ENCODE measurements around the gene SOCS7.

Gene SOCS7

DNA sequence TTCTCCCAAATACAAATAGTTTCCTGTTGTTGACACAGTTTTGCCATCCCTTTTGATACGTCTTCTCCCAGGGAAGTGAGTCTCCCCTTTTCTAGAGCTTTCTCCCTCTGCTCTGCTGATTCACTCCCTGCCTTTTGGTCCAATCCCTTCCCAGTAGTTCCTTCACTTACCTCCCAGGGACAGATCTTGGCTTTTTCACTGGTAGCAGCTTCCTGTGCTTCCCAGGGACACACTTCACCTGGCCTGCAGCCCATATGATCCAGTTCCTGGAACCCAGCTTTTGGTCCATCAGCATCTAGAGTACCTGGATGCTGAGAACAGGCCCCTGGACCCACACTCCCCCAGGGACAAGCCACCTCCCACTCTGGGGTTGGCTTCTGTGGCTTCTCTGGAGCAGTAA, 23.7 kb upstream of the SOCS7 start:
- H3K4me1 ChIP-seq (ENCODE audit: control insufficient read depth, low read depth, low read length) = peaks cover 10% of the 10 kb centered on the region
- H3K9me3 ChIP-seq (ENCODE audit: control insufficient read depth, low read depth, low read length) = no peaks in the 10 kb centered on the region
- no peak overlapping the region for H3K27ac ChIP-seq (ENCODE audit: low read length)
- H3K36me3 ChIP-seq (ENCODE audit: control insufficient read depth, low read depth, low read length) = peaks cover 5% of the 10 kb centered on the region
- H3K4me3 ChIP-seq (ENCODE audit: low read length) = no peak overlapping the region
- no peaks in the 10 kb centered on the region for H3K27me3 ChIP-seq (ENCODE audit: control insufficient read depth, insufficient read depth, low read length)
- H3K9ac ChIP-seq (ENCODE audit: low read length) = no peak overlapping the region

DNA sequence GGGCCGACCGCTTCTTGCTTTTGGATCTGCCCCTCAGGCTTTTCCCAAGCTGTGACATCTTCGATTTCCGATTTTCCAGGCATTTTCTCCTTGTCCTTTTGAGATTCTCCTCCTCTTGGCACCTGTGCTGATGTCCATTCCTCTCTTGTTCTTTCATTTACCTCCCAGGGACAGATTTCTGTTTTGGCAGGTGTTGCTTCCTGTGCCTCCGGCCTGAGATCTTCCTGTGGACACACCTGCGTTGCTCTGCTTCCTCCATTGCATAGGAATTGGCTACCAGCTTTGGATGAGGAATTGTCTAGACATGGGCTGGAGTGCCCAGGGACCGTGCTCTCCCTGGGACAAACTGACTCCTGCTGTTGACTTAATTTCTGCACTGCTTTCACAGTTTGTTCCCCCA, 23.0 kb upstream of the SOCS7 start:
- Histone ChIP-seq H3K27ac (ENCODE audit: low read length) (no peak overlapping the region), H3K36me3 (ENCODE audit: control insufficient read depth, low read depth, low read length) (peaks cover 3% of the 10 kb centered on the region), H3K27me3 (ENCODE audit: control insufficient read depth, insufficient read depth, low read length) (no peaks in the 10 kb centered on the region), H3K4me1 (ENCODE audit: control insufficient read depth, low read depth, low read length) (peaks cover 10% of the 10 kb centered on the region), H3K9me3 (ENCODE audit: control insufficient read depth, low read depth, low read length) (no peaks in the 10 kb centered on the region), H3K9ac (ENCODE audit: low read length) (no peak overlapping the region), H3K4me3 (ENCODE audit: low read length) (no peak overlapping the region)

DNA sequence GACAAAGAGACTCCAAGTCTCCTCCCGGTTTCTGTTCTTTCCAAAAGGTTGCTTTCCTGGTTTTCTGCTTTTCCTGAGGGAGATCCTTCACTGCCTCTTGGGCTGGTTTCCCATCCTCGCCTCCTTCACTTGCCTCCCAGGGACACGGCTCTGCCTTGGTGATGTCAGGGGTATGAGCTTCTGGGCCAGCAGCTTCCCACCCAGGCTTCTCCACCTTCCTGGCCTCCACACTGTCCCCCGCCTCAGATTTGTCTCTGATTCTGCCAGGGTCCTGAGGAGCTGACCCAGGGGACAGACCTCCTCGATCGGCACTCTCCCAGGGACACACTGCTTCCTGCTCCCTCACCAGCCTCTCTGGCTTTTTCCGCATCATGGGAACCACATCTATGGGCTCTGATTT, 22.4 kb upstream of the SOCS7 start:
- H3K9ac ChIP-seq (ENCODE audit: low read length) = no peak overlapping the region
- H3K27me3 ChIP-seq (ENCODE audit: control insufficient read depth, insufficient read depth, low read length) = no peaks in the 10 kb centered on the region
- no peaks in the 10 kb centered on the region for H3K9me3 ChIP-seq (ENCODE audit: control insufficient read depth, low read depth, low read length)
- no peak overlapping the region for H3K27ac ChIP-seq (ENCODE audit: low read length)
- no peak overlapping the region for H3K4me3 ChIP-seq (ENCODE audit: low read length)
- H3K4me1 ChIP-seq (ENCODE audit: control insufficient read depth, low read depth, low read length) = peaks cover 10% of the 10 kb centered on the region
- no peaks in the 10 kb centered on the region for H3K36me3 ChIP-seq (ENCODE audit: control insufficient read depth, low read depth, low read length)

DNA sequence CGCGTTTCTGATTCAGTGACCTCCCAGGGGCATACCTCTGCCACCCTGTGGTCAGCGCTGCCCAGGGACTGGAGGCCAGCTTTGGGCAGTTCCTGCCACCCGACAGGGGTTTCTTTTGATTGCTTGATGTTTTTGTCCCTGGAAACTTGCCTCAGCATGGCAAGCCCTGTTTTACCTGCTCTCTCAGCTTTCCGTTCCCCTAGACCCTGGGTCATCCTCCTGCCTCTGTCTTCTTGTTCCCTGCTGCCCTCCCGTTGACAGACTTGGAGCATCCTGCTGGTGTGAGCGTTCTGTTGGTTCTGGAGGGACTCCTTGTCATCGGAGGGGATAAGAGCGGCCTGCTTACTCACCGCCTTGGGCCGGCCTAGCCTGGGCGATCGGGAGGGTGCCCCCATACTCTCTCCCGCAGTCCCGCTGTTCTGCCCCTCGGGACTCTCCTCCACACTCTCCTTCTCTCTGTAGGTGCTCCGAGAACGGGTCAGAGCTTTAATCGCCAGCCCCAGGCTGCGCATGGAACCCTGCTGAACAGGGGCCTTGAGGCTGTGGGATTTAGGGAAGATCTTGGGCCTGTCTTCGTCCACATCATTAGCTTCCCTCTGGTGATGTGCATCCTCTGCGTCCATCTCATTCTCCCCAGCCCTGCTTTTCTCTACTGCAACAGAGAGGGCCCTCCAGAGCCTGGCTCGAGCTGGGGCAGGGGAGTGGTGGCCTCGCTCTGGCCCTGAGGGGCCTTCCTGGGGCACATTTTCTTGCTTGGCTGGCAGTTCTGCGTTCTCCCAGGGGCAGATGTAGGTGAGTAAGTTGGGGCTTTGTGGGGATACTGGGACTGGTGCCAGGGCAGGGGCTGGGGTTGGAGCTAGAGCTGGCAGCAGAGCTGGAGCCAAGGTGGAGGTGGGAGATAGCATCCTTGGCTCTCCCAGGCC, 21.6 kb upstream of the SOCS7 start:
- Histone ChIP-seq H3K4me3 (ENCODE audit: low read length) (no peak overlapping the region), H3K36me3 (ENCODE audit: control insufficient read depth, low read depth, low read length) (no peaks in the 10 kb centered on the region), H3K9me3 (ENCODE audit: control insufficient read depth, low read depth, low read length) (no peaks in the 10 kb centered on the region), H3K9ac (ENCODE audit: low read length) (no peak overlapping the region), H3K27me3 (ENCODE audit: control insufficient read depth, insufficient read depth, low read length) (no peaks in the 10 kb centered on the region), H3K27ac (ENCODE audit: low read length) (no peak overlapping the region), H3K4me1 (ENCODE audit: control insufficient read depth, low read depth, low read length) (peaks cover 5% of the 10 kb centered on the region)

- H3K4me1 ChIP-seq (ENCODE audit: control insufficient read depth, low read depth, low read length) = no peaks in the 10 kb centered on the region
- no peak overlapping the region for H3K9ac ChIP-seq (ENCODE audit: low read length)
- H3K9me3 ChIP-seq (ENCODE audit: control insufficient read depth, low read depth, low read length) = no peaks in the 10 kb centered on the region
Measured at GRCh38 chr17:38330941-38331411, 20.7 kb upstream of the SOCS7 start.

DNA sequence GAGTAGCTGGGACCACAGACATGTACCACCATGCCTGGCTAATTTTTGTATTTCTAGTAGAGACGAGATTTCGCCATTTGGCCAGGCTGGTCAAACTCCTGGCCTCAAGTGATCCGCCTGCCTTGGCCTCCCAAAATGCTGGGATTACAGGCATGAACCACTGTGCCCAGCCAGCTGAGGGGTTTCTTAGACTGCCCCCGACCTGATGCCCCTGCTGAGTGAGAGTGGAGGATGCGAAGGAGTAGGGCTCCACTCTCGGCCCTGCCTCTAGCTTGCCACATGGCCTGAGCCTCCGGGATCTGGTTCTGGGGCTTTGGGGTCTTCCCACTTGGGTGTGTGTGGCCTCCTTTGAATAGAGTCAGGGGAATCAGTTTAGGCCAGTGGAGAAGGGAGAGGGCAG, 18.9 kb upstream of the SOCS7 start:
- H3K4me1 ChIP-seq (ENCODE audit: control insufficient read depth, low read depth, low read length) = no peaks in the 10 kb centered on the region
- no peak overlapping the region for H3K9ac ChIP-seq (ENCODE audit: low read length)
- H3K27me3 ChIP-seq (ENCODE audit: control insufficient read depth, insufficient read depth, low read length) = no peaks in the 10 kb centered on the region
- H3K36me3 ChIP-seq (ENCODE audit: control insufficient read depth, low read depth, low read length) = no peaks in the 10 kb centered on the region
- H3K27ac ChIP-seq (ENCODE audit: low read length) = no peak overlapping the region
- H3K4me3 ChIP-seq (ENCODE audit: low read length) = no peak overlapping the region
- H3K9me3 ChIP-seq (ENCODE audit: control insufficient read depth, low read depth, low read length) = no peaks in the 10 kb centered on the region

More at GRCh38 chr17:38330941-38331411, 20.7 kb upstream of the SOCS7 start:
- Histone ChIP-seq H3K27me3 (ENCODE audit: control insufficient read depth, insufficient read depth, low read length) (no peaks in the 10 kb centered on the region), H3K4me3 (ENCODE audit: low read length) (no peak overlapping the region), H3K36me3 (ENCODE audit: control insufficient read depth, low read depth, low read length) (no peaks in the 10 kb centered on the region), H3K27ac (ENCODE audit: low read length) (no peak overlapping the region)

GRCh38 chr17:38333635-38334295, 17.9 kb upstream of the SOCS7 start:
- Histone ChIP-seq H3K4me1 (ENCODE audit: control insufficient read depth, low read depth, low read length) (no peaks in the 10 kb centered on the region), H3K9ac (ENCODE audit: low read length) (no peak overlapping the region), H3K4me3 (ENCODE audit: low read length) (no peak overlapping the region), H3K27ac (ENCODE audit: low read length) (no peak overlapping the region), H3K27me3 (ENCODE audit: control insufficient read depth, insufficient read depth, low read length) (no peaks in the 10 kb centered on the region), H3K9me3 (ENCODE audit: control insufficient read depth, low read depth, low read length) (no peaks in the 10 kb centered on the region), H3K36me3 (ENCODE audit: control insufficient read depth, low read depth, low read length) (no peaks in the 10 kb centered on the region)

DNA sequence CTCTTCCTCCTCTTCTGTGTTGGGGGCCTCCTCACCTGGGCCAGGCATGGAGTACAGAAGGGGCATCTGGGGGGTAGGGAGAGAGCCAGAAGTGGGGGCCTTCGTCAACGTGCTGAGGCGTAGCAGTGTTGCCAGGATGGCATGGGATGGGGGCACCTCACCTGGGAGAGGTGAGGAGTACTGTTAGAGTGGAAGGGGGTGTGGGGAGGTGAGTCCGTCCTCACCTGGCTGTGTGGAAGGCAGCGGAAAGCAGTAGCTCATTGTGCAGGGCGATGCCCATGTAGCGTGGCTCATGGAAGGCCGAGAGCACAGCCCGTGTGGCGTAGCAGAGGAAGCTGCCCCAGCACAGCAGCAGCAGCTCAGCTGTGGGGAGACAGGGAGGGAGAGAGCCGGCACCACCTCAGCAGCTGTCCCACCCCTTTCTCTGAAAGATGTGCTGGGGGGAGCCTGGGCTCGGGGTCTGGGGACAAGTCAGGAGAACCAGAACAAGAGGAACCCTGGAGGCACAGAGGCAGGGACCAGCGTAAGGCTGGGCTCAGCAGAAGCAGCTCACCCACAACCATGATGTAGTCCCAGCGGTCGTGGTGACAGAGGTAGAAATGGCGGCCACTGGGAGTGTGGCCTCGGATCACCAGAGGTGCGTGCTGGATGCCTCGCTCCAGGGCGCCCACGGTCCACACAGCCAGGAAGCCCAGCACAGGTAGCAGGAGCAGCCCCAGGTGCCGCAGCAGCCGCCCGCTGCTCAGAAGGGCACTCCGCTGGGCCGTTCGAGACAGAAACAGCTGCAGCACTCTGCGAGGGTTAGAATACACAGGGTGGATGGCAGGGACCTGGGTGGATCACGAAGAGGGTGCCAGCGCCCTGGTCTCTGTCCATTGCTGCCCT, 16.9 kb upstream of the SOCS7 start:
- no peaks in the 10 kb centered on the region for H3K4me1 ChIP-seq (ENCODE audit: control insufficient read depth, low read depth, low read length)
- H3K4me3 ChIP-seq (ENCODE audit: low read length) = no peak overlapping the region
- H3K9me3 ChIP-seq (ENCODE audit: control insufficient read depth, low read depth, low read length) = no peaks in the 10 kb centered on the region
- H3K27me3 ChIP-seq (ENCODE audit: control insufficient read depth, insufficient read depth, low read length) = no peaks in the 10 kb centered on the region
- H3K27ac ChIP-seq (ENCODE audit: low read length) = no peak overlapping the region
- no peaks in the 10 kb centered on the region for H3K36me3 ChIP-seq (ENCODE audit: control insufficient read depth, low read depth, low read length)
- no peak overlapping the region for H3K9ac ChIP-seq (ENCODE audit: low read length)

GRCh38 chr17:38336838-38337237, 14.8 kb upstream of the SOCS7 start:
- Histone ChIP-seq H3K4me1 (ENCODE audit: control insufficient read depth, low read depth, low read length) (peaks cover 3% of the 10 kb centered on the region), H3K36me3 (ENCODE audit: control insufficient read depth, low read depth, low read length) (no peaks in the 10 kb centered on the region), H3K27me3 (ENCODE audit: control insufficient read depth, insufficient read depth, low read length) (no peaks in the 10 kb centered on the region), H3K9ac (ENCODE audit: low read length) (no peak overlapping the region), H3K27ac (ENCODE audit: low read length) (no peak overlapping the region), H3K9me3 (ENCODE audit: control insufficient read depth, low read depth, low read length) (no peaks in the 10 kb centered on the region), H3K4me3 (ENCODE audit: low read length) (no peak overlapping the region)

DNA sequence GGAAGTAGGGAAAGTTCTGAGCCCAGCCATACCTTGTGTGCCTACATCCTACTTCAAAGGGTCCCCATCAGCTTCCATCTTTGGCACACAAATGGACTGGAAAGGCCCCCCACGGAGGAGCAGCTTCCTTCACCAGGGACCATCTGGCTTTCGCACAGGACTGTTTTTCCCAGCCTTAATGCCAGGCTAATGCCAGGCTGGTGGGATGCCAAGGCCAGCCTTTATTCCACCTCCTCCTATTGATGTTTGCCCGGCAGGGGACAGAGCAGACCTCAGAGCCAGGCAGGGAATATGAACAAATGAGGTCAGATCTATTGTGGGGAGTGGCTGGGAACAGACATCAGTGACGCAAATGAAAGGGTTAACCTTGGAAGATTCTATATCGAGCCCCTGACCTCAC, 13.6 kb upstream of the SOCS7 start:
- H3K4me1 ChIP-seq (ENCODE audit: control insufficient read depth, low read depth, low read length) = peaks cover 3% of the 10 kb centered on the region
- H3K4me3 ChIP-seq (ENCODE audit: low read length) = no peak overlapping the region
- no peak overlapping the region for H3K9ac ChIP-seq (ENCODE audit: low read length)
- no peaks in the 10 kb centered on the region for H3K9me3 ChIP-seq (ENCODE audit: control insufficient read depth, low read depth, low read length)
- no peak overlapping the region for H3K27ac ChIP-seq (ENCODE audit: low read length)
- H3K27me3 ChIP-seq (ENCODE audit: control insufficient read depth, insufficient read depth, low read length) = no peaks in the 10 kb centered on the region
- H3K36me3 ChIP-seq (ENCODE audit: control insufficient read depth, low read depth, low read length) = no peaks in the 10 kb centered on the region

DNA sequence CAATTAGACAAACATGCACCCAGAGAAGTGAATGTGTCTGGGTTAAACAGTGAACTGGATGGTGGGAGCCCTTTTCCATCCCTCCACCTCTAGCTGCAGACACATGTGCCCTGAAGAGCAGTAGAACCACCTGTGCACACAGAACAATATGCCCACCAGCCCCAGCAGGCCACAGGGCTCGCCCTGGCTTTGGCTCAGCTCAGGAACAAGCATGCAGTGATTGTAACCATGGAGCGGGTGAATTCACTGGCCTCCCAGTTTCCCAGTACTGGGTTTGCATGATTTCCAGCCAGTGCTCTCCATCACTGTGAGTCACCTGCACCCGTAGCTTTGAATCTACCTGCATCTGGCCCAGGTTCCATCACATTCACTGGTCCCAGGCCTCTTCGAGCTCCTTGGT, 13.1 kb upstream of the SOCS7 start:
- H3K9ac ChIP-seq (ENCODE audit: low read length) = no peak overlapping the region
- no peak overlapping the region for H3K27ac ChIP-seq (ENCODE audit: low read length)
- no peaks in the 10 kb centered on the region for H3K9me3 ChIP-seq (ENCODE audit: control insufficient read depth, low read depth, low read length)
- H3K4me3 ChIP-seq (ENCODE audit: low read length) = no peak overlapping the region
- H3K27me3 ChIP-seq (ENCODE audit: control insufficient read depth, insufficient read depth, low read length) = no peaks in the 10 kb centered on the region
- peaks cover 3% of the 10 kb centered on the region for H3K4me1 ChIP-seq (ENCODE audit: control insufficient read depth, low read depth, low read length)
- no peaks in the 10 kb centered on the region for H3K36me3 ChIP-seq (ENCODE audit: control insufficient read depth, low read depth, low read length)
